ENCODE measurements around the gene ZNF236. TPM values are rescaled to one million over a fixed set of nuclear protein-coding genes. Genes with fewer than 3 reads are reported as not detected.

The ZNF236 gene
- total and polyA plus RNA-seq, 2 donors (not counting 3 experiments of a cell fraction or from before 2014, with no cell fraction given) = 4.5 to 14.7 TPM

DNA sequence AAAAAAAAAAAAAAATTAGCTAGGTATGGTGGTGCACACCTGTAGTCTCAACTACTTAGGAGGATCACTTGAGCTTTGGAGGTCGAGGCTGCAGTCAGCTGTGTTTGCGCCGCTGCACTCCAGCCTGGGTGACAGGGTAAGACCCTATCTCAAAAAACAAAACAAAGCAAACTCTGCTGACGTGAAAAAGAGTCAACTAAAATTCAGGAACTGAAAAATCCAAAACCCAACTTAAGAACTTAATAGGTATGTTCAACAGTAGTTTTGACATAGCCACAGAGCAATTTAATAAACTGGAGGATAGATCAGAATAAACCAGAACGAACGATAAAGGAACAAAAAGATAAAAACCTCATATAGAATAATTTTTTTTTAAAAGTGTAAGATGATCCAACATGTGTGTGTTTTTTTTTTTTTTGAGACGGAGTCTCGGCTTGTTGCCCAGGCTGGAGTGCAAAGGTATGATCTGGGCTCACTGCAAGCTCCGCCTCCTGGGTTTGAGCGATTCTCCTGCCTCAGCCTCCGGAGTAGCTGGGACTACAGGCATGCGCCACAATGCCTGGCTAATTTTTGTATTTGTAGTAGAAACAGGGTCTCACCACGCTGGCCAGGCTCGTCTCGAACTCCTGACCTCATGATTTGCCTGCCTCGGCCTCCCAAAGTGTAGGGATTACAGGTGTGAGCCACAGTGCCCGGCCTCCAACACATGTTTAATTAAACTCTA lies 4.3 kb upstream of the ZNF236 start:
- CTCF ChIA-PET = interaction anchor here (9.9 kb wide), 1 partner anchor 15 kb away, joined by 91 read pairs; no protein-coding TSS in a partner anchor
- Histone ChIP-seq H3K79me2 (ENCODE audit: control insufficient read depth, insufficient read depth, low read length) (peaks cover 35% of the 10 kb centered on the region), H3K9me1 (replicated peaks; ENCODE audit: control insufficient read depth, extremely low read depth, insufficient read depth, low read length) (no peaks in the 10 kb centered on the region), H3K27me3 (ENCODE audit: control insufficient read depth in 2 of 2, insufficient read depth in 2 of 2, low read length in 2 of 2) (no peaks in the 10 kb centered on the region), H3K9me3 (replicated peaks; ENCODE audit: control insufficient read depth, insufficient read depth, low read length) (no peaks in the 10 kb centered on the region), H3K4me3 (replicated peaks in 1 of 3; ENCODE audit: insufficient read depth in 1 of 3, low read depth in 1 of 3, low read length in 3 of 3) (no peak overlapping the region), H2AFZ (ENCODE audit: low read depth, low read length) (no peak overlapping the region), H3K36me3 (ENCODE audit: control insufficient read depth in 2 of 2, extremely low read depth in 1 of 2, insufficient read depth in 2 of 2, low read length in 2 of 2) (peaks cover 0 to 1% of the 10 kb centered on the region in 2 experiments), H3K4me1 (ENCODE audit: control insufficient read depth, extremely low read depth, insufficient read depth, low read length) (peaks cover 5% of the 10 kb centered on the region), H3K27ac (ENCODE audit: insufficient read depth, low read depth, low read length) (no peak overlapping the region), H3K9ac (replicated peaks; ENCODE audit: extremely low read depth, insufficient read depth, low read length) (no peak overlapping the region), H3K4me2 (ENCODE audit: insufficient read depth, low read length) (no peak overlapping the region), H4K20me1 (replicated peaks; ENCODE audit: control insufficient read depth, extremely low read depth, insufficient read depth, low read length) (no peaks in the 10 kb centered on the region)
- FAIRE-seq (no peak), DNase-seq (ENCODE audit: low read depth, low spot score) (no peak)
- POLR2A ChIA-PET = interaction anchor here (0.6 kb wide), 1 partner anchor 86 kb away, joined by 4 read pairs; no protein-coding TSS in a partner anchor
- no peak for TF ChIP-seq JUN (IDR thresholded peaks at IDR 0.05; ENCODE audit: borderline replicate concordance, insufficient read depth, insufficient read length, low read depth)
- no peak for TF ChIP-seq GATA2 (IDR thresholded peaks at IDR 0.05; ENCODE audit: insufficient read depth, insufficient read length, low read depth, low read length)
- TF ChIP-seq POLR2A (IDR thresholded peaks at IDR 0.05; ENCODE audit: low read depth, low read length) = no peak
- no peak for TF ChIP-seq FOS (IDR thresholded peaks at IDR 0.05; ENCODE audit: borderline replicate concordance, insufficient read depth, low read length)
- TF ChIP-seq, protein P1, sequence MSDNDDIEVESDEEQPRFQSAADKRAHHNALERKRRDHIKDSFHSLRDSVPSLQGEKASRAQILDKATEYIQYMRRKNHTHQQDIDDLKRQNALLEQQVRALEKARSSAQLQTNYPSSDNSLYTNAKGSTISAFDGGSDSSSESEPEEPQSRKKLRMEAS (IDR thresholded peaks at IDR 0.05; ENCODE audit: insufficient read depth, insufficient read length) = no peak
- no peak for TF ChIP-seq POLR2AphosphoS5 (IDR thresholded peaks at IDR 0.05; ENCODE audit: insufficient read depth, low read depth, low read length)
- TF ChIP-seq MYC (IDR thresholded peaks at IDR 0.05; ENCODE audit: low read depth, low read length) = no peak
- no peak for TF ChIP-seq EZH2 (IDR thresholded peaks at IDR 0.05; ENCODE audit: borderline replicate concordance, low read depth, low read length, severe bottlenecking)
- TF ChIP-seq, protein P2, sequence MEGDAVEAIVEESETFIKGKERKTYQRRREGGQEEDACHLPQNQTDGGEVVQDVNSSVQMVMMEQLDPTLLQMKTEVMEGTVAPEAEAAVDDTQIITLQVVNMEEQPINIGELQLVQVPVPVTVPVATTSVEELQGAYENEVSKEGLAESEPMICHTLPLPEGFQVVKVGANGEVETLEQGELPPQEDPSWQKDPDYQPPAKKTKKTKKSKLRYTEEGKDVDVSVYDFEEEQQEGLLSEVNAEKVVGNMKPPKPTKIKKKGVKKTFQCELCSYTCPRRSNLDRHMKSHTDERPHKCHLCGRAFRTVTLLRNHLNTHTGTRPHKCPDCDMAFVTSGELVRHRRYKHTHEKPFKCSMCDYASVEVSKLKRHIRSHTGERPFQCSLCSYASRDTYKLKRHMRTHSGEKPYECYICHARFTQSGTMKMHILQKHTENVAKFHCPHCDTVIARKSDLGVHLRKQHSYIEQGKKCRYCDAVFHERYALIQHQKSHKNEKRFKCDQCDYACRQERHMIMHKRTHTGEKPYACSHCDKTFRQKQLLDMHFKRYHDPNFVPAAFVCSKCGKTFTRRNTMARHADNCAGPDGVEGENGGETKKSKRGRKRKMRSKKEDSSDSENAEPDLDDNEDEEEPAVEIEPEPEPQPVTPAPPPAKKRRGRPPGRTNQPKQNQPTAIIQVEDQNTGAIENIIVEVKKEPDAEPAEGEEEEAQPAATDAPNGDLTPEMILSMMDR (IDR thresholded peaks at IDR 0.05; ENCODE audit: extremely low read depth in 1 of 2, insufficient read depth in 1 of 2, low read depth in 1 of 2, low read length in 2 of 2) = no peak
- BruUV-seq (replicated peaks) = no TSS peak
- dilution Hi-C loops (cut with MboI; ENCODE audit: extremely low pct_ligation_motif_present, low sequenced_read_pairs) (no loop called here), intact Hi-C loops (cut with micrococcal nuclease) (no loop called here)

Measured in endothelial cell of umbilical vein (primary cell).